K562 (cell line): ENCODE results near the gene TBC1D7. TPM values are rescaled to one million over a fixed set of nuclear protein-coding genes. Genes with fewer than 3 reads are reported as not detected.
A peak's percentile ranks its signal among the peaks of the same experiment; 100 is the strongest.

Experiments used
- ARID1B ChIP-seq: fragments of 450-650 bp; IDR thresholded peaks from 2 replicates; pipeline ENCODE4 v1.6.1; 2016; ENCODE audit warnings: antibody characterized with exemption, mild to moderate bottlenecking, inconsistent platforms
- ATF7 ChIP-seq: fragments of 450-650 bp; IDR thresholded peaks from 2 replicates; pipeline ENCODE4 v1.7.1; 2014; ENCODE audit warnings: mild to moderate bottlenecking, moderate library complexity
- CBX1 ChIP-seq: sonication (generic); IDR thresholded peaks from 2 replicates; pipeline ENCODE4 v1.6.1; 2016; ENCODE audit warnings: antibody characterized with exemption, low read depth, mild to moderate bottlenecking
- EHMT2 ChIP-seq: fragments of 450-650 bp; IDR thresholded peaks from 2 replicates; pipeline ENCODE4 v1.6.1; 2018; ENCODE audit warnings: antibody characterized with exemption
- ETV6 ChIP-seq, 3 experiments: fragments of 150-350 bp in 1 of 3; sonication (generic) in 1 of 3; formaldehyde crosslinking in 1 of 3; IDR thresholded peaks; 2 replicates each; pipeline versions ENCODE4 v1.6.1 to v1.8.0; 2014 to 2022; ENCODE audit warnings: borderline replicate concordance in 2 of 3, low read depth in 2 of 3, antibody characterized with exemption in 1 of 3, low read length in 1 of 3, mild to moderate bottlenecking in 1 of 3, missing genetic modification reagents in 1 of 3
- FOXK2 ChIP-seq, 2 experiments: fragments of 450-650 bp; IDR thresholded peaks in 1 of 2; conservative IDR thresholded peaks in 1 of 2; 2 replicates each; pipeline ENCODE4 v1.6.1; 2016; ENCODE audit warnings: low read depth in 2 of 2, mild to moderate bottlenecking in 1 of 2
- JUN ChIP-seq, 2 experiments: sonication (generic) in 1 of 2; formaldehyde crosslinking in 1 of 2; IDR thresholded peaks; 2 replicates each; pipeline versions ENCODE4 v1.6.1 to v1.8.0; 2012 to 2022; ENCODE audit warnings: borderline replicate concordance in 2 of 2, mild to moderate bottlenecking in 2 of 2, improper control_type of control experiment in 1 of 2, low read depth in 1 of 2, low read length in 1 of 2, missing genetic modification reagents in 1 of 2
- JUNB ChIP-seq: fragments of 450-650 bp; formaldehyde crosslinking; conservative IDR thresholded peaks from 2 replicates; pipeline ENCODE4 v1.4.0; 2020; ENCODE audit warnings: mild to moderate bottlenecking
- KAT8 ChIP-seq: fragments of 450-650 bp; IDR thresholded peaks from 2 replicates; pipeline ENCODE4 v1.6.1; 2016; ENCODE audit warnings: low read depth, mild to moderate bottlenecking
- L3MBTL2 ChIP-seq: fragments of 450-650 bp; IDR thresholded peaks from 2 replicates; pipeline ENCODE4 v1.6.1; 2016; ENCODE audit warnings: mild to moderate bottlenecking, moderate library complexity
- MLLT1 ChIP-seq, 2 experiments: fragments of 450-650 bp; IDR thresholded peaks; 2 replicates each; pipeline ENCODE4 v1.6.1; 2016
- POLR2A ChIP-seq: fragments of 450-650 bp; conservative IDR thresholded peaks from 2 replicates; pipeline ENCODE4 v1.6.1; 2016
- SPI1 ChIP-seq: IDR thresholded peaks from 2 replicates; pipeline ENCODE4 v1.6.1; 2011; ENCODE audit warnings: low read depth, low read length, control low read depth, borderline replicate concordance
- TCF3 ChIP-seq: sonication (generic); formaldehyde crosslinking; IDR thresholded peaks from 2 replicates; pipeline ENCODE4 v1.4.0; 2020; ENCODE audit warnings: mild to moderate bottlenecking, missing genetic modification reagents
- TEAD2 ChIP-seq: fragments of 450-650 bp; IDR thresholded peaks from 2 replicates; pipeline ENCODE4 v1.6.1; 2016; ENCODE audit warnings: missing genetic modification characterization, control low read depth, missing compliant biosample characterization
- ZEB2 ChIP-seq: fragments of 450-650 bp; IDR thresholded peaks from 2 replicates; pipeline ENCODE4 v1.6.1; 2016
- ZFP1 ChIP-seq: fragments of 450-650 bp; formaldehyde crosslinking; IDR thresholded peaks from 2 replicates; pipeline ENCODE4 v1.4.0; 2020; ENCODE audit warnings: mild to moderate bottlenecking, mixed read lengths
- ZFP36 ChIP-seq: fragments of 150-350 bp; IDR thresholded peaks from 2 replicates; pipeline ENCODE4 v1.6.1; 2018; ENCODE audit warnings: low read length, low read depth; ENCODE audit not compliant: partially characterized antibody
- ZNF175 ChIP-seq: fragments of 200-800 bp; sonication (Bioruptor generic); IDR thresholded peaks from 2 replicates; pipeline ENCODE4 v1.6.1; 2016; ENCODE audit warnings: low read depth, mild to moderate bottlenecking, missing genetic modification characterization, missing compliant biosample characterization
- ZNF586 ChIP-seq: fragments of 450-650 bp; formaldehyde crosslinking; conservative IDR thresholded peaks from 2 replicates; pipeline ENCODE4 v1.4.0; 2020; ENCODE audit warnings: mild to moderate bottlenecking, moderate library complexity
- polyA plus RNA-seq, 8 experiments: library from polyadenylated mRNA; depleted of rRNA in 4 of 8; stranded (reverse) in 5 of 8; unstranded in 3 of 8; fragments of >200 nt; fragmentation: Nextera tagmentation in 2 of 8; fragmentation: Illumina TruSeq in 1 of 8; extraction: Ambion mirVana in 2 of 8; extraction: Trizol in 1 of 8; gene quantifications; 2 replicates each; pipeline versions ENCODE4 v1.2.1 to v1.2.3, GENCODE V29; 2011 to 2014; ENCODE audit warnings: inconsistent platforms in 1 of 8, missing spikeins in 1 of 8
- total RNA-seq, 7 experiments: library from RNA; depleted of rRNA in 6 of 7; stranded (reverse); fragments of >200 nt in 6 of 7; fragmentation: Illumina TruSeq in 2 of 7; extraction: Trizol in 2 of 7; gene quantifications; 2 replicates each; pipeline versions ENCODE4 v1.2.1 to v1.2.3, GENCODE V29; 2011 to 2021; ENCODE audit warnings: low replicate concordance in 1 of 7
- TF ChIP-seq, protein P1 (sequence below): sonication (generic); formaldehyde crosslinking; IDR thresholded peaks from 2 replicates; pipeline ENCODE4 v1.8.0; 2022; ENCODE audit warnings: missing genetic modification reagents, mild to moderate bottlenecking, borderline replicate concordance

The TBC1D7 gene
- total and polyA plus RNA-seq, 9 of the 15 experiments (the other 6 are each of a cell fraction or from before 2014, with no cell fraction given): 49.4 to 107 (median 61.1) TPM

GRCh38 chr6:13256266-13257001 is 71.9 kb downstream of the TBC1D7 start (continued):
- TF ChIP-seq MLLT1 (IDR thresholded peaks at IDR 0.05) (no peak), ZFP36 (peak; percentile 42), L3MBTL2 (0 out of 2 replicates have a peak, but pooled peaks have one; percentile 27), ATF7 (peak; percentile 58), CBX1 (no peak), ZFP1 (CRISPR knock-in tag) (no peak), ETV6 (IDR thresholded peaks at IDR 0.05; ENCODE audit: borderline replicate concordance in 1 of 2, low read depth in 2 of 2, low read length in 1 of 2) (no peak), ETV6 (CRISPR knock-in tag; IDR thresholded peaks at IDR 0.05; ENCODE audit: borderline replicate concordance) (no peak), JUN (IDR thresholded peaks at IDR 0.05; ENCODE audit: borderline replicate concordance, low read depth, low read length) (0 out of 2 replicates have a peak, but pooled peaks have one; percentile 11), JUN (CRISPR knock-in tag; IDR thresholded peaks at IDR 0.05; ENCODE audit: borderline replicate concordance) (no peak), FOXK2 (conservative IDR thresholded peaks at IDR 0.05 in 1 of 2, IDR thresholded peaks at IDR 0.05 in 1 of 2; ENCODE audit: low read depth in 2 of 2) (peak in 1 of 2 experiments; percentile 36; a peak in 1 of 4 replicates), ZNF175 (peak; percentile 54; the same call in 1 of the 2 replicates), ZEB2 (0 out of 2 replicates have a peak, but pooled peaks have one; percentile 22), TEAD2 (tag) (no peak), SPI1 (no peak), KAT8 (no peak), ZNF586 (CRISPR knock-in tag) (no peak), ARID1B (no peak), POLR2A (no peak), EHMT2 (no peak), TCF3 (CRISPR knock-in tag) (no peak), JUNB (CRISPR knock-in tag) (no peak)
- TF ChIP-seq, protein P1, sequence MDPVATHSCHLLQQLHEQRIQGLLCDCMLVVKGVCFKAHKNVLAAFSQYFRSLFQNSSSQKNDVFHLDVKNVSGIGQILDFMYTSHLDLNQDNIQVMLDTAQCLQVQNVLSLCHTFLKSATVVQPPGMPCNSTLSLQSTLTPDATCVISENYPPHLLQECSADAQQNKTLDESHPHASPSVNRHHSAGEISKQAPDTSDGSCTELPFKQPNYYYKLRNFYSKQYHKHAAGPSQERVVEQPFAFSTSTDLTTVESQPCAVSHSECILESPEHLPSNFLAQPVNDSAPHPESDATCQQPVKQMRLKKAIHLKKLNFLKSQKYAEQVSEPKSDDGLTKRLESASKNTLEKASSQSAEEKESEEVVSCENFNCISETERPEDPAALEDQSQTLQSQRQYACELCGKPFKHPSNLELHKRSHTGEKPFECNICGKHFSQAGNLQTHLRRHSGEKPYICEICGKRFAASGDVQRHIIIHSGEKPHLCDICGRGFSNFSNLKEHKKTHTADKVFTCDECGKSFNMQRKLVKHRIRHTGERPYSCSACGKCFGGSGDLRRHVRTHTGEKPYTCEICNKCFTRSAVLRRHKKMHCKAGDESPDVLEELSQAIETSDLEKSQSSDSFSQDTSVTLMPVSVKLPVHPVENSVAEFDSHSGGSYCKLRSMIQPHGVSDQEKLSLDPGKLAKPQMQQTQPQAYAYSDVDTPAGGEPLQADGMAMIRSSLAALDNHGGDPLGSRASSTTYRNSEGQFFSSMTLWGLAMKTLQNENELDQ: no peak
